Fibroblast of pulmonary artery (primary cell): Measurements from ENCODE around the gene SPATA21.
"Not testable (repeated sequence)": the region's sequence is repeated elsewhere in the genome, so short reads cannot be mapped to it uniquely, and the experiment has no call there.

ENCODE experiments used
- DNase-seq: peaks from one replicate; pipeline ENCODE4 v3.0.0-alpha.2; 2010; ENCODE audit warnings: low read depth
- H3K4me3 ChIP-seq: replicated peaks from 2 replicates; pipeline ENCODE4 v1.5.1; 2011; ENCODE audit warnings: low read depth, mild to moderate bottlenecking, control low read depth, low read length, moderate library complexity
- TF ChIP-seq, protein P1 (sequence below): IDR thresholded peaks from 2 replicates; pipeline ENCODE4 v1.5.1; 2011; ENCODE audit warnings: mild to moderate bottlenecking, control low read depth, low read length, inconsistent platforms; ENCODE audit errors: missing control alignments

Gene SPATA21

GRCh38 chr1:16458831-16459230 lies 21.6 kb upstream of the SPATA21 start:
- no peak overlapping the region for H3K4me3 ChIP-seq
- TF ChIP-seq, protein P1, sequence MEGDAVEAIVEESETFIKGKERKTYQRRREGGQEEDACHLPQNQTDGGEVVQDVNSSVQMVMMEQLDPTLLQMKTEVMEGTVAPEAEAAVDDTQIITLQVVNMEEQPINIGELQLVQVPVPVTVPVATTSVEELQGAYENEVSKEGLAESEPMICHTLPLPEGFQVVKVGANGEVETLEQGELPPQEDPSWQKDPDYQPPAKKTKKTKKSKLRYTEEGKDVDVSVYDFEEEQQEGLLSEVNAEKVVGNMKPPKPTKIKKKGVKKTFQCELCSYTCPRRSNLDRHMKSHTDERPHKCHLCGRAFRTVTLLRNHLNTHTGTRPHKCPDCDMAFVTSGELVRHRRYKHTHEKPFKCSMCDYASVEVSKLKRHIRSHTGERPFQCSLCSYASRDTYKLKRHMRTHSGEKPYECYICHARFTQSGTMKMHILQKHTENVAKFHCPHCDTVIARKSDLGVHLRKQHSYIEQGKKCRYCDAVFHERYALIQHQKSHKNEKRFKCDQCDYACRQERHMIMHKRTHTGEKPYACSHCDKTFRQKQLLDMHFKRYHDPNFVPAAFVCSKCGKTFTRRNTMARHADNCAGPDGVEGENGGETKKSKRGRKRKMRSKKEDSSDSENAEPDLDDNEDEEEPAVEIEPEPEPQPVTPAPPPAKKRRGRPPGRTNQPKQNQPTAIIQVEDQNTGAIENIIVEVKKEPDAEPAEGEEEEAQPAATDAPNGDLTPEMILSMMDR, result no peak
- no peak for DNase-seq

GRCh38 chr1:16456151-16456550 lies 18.9 kb upstream of the SPATA21 start:
- not testable (repeated sequence) for DNase-seq, H3K4me3 ChIP-seq

DNA sequence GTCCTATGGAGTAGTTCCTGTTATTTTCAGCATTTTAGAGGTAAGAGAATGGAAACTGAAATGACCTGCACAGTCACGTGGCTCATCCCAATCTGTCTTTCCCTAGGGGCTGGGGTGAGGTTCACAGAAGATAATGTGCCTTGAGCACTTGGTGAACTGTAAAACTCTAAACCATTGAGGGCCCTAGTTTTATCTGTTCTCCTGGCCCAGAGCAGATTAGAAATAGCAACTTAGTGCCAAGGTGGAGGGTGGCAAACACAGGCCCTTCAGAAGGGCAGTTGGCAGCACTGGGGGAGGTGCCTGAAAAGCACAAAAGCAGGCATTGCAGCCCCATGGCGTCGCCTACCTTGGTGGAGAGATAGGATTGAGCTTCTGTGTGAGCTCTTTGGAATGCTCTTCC lies 17.7 kb upstream of the SPATA21 start:
- DNase-seq, H3K4me3 ChIP-seq: not testable (repeated sequence)

DNA sequence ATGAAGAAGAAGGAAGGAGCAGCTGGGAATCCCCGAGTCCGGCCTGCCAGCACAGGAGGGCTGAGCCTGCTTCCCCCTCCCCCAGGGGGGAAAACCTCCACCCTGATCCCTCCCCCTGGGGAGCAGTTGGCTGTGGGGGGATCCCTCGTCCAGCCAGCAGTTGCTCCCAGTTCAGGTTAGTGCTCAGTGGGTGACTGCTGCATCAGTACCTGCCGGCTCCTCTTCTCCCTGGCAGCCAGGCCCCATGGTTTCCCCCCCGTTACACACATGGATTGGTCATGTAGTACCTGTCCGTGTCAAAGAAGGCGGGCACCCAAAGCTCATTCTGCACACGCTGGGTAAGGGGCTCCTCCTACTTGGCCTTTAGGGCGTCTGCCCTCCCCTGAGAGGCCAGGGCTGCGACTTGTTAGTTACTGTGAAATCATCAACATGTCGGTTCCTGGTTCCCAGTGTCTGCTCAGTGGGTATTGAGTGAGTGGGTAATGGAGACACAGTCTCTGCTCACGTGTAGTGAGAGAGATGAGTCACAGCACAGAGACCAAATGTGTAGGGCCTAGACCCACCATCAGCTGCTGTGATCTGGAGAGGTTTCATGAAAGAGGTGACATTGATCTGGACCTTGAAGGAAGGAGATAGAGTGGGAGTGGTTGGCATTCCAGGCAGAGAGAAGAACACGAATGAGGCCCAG lies 14.8 kb upstream of the SPATA21 start:
- TF ChIP-seq, protein P1, result no peak
- no peak for DNase-seq
- H3K4me3 ChIP-seq, result no peak overlapping the region

- TF ChIP-seq, protein P1, result no peak
- no peak overlapping the region for H3K4me3 ChIP-seq
- no peak for DNase-seq
Measured at GRCh38 chr1:16450863-16451481, 13.7 kb upstream of the SPATA21 start.

- TF ChIP-seq, protein P1, result no peak
- no peak for DNase-seq
Measured at GRCh38 chr1:16449666-16450065, 12.4 kb upstream of the SPATA21 start.

GRCh38 chr1:16449065-16449464 lies 11.8 kb upstream of the SPATA21 start:
- DNase-seq, result no peak
- no peak overlapping the region for H3K4me3 ChIP-seq
- TF ChIP-seq, protein P1, result no peak

More at GRCh38 chr1:16449666-16450065, 12.4 kb upstream of the SPATA21 start:
- no peak overlapping the region for H3K4me3 ChIP-seq

GRCh38 chr1:16447641-16448040 lies 10.4 kb upstream of the SPATA21 start:
- DNase-seq, result no peak
- TF ChIP-seq, protein P1, result no peak
- H3K4me3 ChIP-seq, result no peak overlapping the region
